ENCODE results near the gene CAT. TPM values are rescaled to one million over a fixed set of nuclear protein-coding genes. Genes with fewer than 3 reads are reported as not detected.

The CAT gene
- total and polyA plus RNA-seq, 9 of the 15 experiments (the other 6 are each of a cell fraction or from before 2014, with no cell fraction given) = 86.7 to 183 (median 114) TPM

- TF ChIP-seq, protein P1, sequence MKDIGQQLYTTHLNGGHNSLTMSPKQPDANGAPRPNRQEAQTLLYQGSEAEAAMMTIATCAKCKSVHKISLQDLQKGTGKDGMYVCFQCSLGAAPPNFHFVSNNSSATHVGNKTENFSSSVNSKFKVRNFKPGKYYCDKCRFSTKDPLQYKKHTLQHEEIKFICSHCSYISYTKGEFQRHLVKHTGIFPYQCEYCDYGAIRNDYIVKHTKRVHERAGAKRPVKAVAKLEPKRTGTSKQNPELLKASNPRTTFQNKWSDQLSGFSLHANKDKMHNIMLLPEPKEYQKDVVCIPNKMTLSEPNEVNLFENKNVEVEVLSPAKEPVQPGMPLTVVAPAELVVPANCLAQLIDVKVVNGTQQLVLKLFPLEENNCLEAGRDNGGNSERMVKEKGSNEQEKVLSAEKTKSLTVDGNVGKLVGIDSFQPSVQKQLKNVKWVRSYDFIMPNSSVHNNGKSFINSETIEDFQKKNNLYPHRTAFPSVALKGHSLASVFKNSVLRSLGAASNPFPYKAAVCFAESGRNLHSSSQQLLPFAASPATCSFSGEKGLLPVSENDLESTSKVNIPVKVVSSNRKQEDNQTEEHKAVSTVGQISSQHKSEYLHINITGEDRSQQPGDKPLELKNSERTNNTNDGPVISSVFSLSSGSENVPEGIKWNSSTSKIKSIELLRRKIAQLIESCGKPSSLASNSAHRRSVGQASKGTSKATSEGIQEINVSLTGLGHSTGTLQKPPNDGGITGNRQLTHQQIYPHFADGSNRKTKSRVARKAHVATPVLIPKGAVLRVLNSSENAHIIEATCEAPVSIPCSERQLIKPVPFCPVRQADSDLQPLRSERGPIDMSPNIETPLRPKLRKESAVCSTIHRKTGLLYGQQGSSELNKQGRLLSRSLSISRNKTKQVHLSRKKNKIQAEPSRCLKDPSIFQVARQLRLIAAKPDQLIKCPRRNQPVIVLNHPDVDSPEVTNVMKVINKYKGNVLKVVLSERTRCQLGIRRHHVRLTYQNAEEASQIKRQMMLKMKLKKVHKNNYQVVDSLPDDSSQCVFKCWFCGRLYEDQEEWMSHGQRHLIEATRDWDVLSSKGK (CRISPR knock-in tag; IDR thresholded peaks at IDR 0.05) = no peak
- TF ChIP-seq MGA (IDR thresholded peaks at IDR 0.05) (no peak), NR2C2 (CRISPR knock-in tag; IDR thresholded peaks at IDR 0.05) (no peak), NR2C2 (tag; IDR thresholded peaks at IDR 0.05) (no peak), L3MBTL2 (IDR thresholded peaks at IDR 0.05) (no peak), RNF2 (IDR thresholded peaks at IDR 0.05) (no peak), LCOR (CRISPR knock-in tag; IDR thresholded peaks at IDR 0.05) (no peak), ZNF583 (CRISPR knock-in tag; IDR thresholded peaks at IDR 0.05) (no peak)
- TF ChIP-seq, protein P2, sequence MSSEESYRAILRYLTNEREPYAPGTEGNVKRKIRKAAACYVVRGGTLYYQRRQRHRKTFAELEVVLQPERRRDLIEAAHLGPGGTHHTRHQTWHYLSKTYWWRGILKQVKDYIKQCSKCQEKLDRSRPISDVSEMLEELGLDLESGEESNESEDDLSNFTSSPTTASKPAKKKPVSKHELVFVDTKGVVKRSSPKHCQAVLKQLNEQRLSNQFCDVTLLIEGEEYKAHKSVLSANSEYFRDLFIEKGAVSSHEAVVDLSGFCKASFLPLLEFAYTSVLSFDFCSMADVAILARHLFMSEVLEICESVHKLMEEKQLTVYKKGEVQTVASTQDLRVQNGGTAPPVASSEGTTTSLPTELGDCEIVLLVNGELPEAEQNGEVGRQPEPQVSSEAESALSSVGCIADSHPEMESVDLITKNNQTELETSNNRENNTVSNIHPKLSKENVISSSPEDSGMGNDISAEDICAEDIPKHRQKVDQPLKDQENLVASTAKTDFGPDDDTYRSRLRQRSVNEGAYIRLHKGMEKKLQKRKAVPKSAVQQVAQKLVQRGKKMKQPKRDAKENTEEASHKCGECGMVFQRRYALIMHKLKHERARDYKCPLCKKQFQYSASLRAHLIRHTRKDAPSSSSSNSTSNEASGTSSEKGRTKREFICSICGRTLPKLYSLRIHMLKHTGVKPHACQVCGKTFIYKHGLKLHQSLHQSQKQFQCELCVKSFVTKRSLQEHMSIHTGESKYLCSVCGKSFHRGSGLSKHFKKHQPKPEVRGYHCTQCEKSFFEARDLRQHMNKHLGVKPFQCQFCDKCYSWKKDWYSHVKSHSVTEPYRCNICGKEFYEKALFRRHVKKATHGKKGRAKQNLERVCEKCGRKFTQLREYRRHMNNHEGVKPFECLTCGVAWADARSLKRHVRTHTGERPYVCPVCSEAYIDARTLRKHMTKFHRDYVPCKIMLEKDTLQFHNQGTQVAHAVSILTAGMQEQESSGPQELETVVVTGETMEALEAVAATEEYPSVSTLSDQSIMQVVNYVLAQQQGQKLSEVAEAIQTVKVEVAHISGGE (CRISPR knock-in tag; IDR thresholded peaks at IDR 0.05) = no peak
Observed at GRCh38 chr11:34519595-34520235, 81.0 kb downstream of the CAT start (continued).
